PFSK-1 (cell line): ENCODE results near the gene ZNF431.

Source experiments
- FOXP2 ChIP-seq: optimal IDR thresholded peaks from 2 replicates; pipeline ENCODE3; 2011; ENCODE audit warnings: borderline replicate concordance, control low read depth, inconsistent platforms; ENCODE audit not compliant: insufficient read depth; ENCODE audit errors: extremely low read length, extremely low read depth
- POLR2AphosphoS5 ChIP-seq: IDR thresholded peaks from 2 replicates; pipeline ENCODE4 v1.6.1; 2012; ENCODE audit warnings: low read depth, mild to moderate bottlenecking, control low read depth, low read length, moderate library complexity
- SIN3A ChIP-seq: IDR thresholded peaks from 2 replicates; pipeline ENCODE4 v1.6.1; 2012; ENCODE audit warnings: mild to moderate bottlenecking, low read length, moderate library complexity, borderline replicate concordance; ENCODE audit not compliant: insufficient read depth
- TAF1 ChIP-seq: IDR thresholded peaks from 2 replicates; pipeline ENCODE4 v1.6.1; 2012; ENCODE audit warnings: low read length, control low read depth, borderline replicate concordance; ENCODE audit not compliant: insufficient read depth
- TF ChIP-seq, protein P1 (sequence below), 2 experiments: IDR thresholded peaks; 2 replicates each; pipeline versions ENCODE4 v1.6.1 to v1.8.0; 2011 to 2012; ENCODE audit warnings: low read depth in 2 of 2, low read length in 2 of 2, control low read depth in 1 of 2, inconsistent platforms in 1 of 2, mild to moderate bottlenecking in 1 of 2, moderate library complexity in 1 of 2; ENCODE audit not compliant: insufficient read depth in 1 of 2

Gene ZNF431

DNA sequence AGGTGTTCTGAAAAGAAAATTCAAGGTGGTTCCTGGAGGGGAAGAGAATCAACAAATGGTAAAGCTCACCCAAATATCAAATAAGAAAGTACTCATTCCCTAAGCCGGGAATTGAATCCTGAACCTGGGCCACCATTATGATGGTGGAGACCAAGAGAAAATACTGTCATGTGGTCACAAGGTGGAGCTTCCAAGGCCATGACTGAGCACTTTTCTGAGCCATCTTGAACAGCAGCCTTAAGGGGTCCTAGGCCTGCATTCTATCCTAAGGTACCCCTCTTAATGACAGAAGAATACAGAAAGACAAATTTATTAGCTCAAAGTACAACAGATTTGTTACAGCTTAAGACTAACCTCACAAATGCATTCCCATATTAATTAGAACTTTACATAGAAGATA lies 9.6 kb downstream of the ZNF431 start:
- TF ChIP-seq, protein P1, sequence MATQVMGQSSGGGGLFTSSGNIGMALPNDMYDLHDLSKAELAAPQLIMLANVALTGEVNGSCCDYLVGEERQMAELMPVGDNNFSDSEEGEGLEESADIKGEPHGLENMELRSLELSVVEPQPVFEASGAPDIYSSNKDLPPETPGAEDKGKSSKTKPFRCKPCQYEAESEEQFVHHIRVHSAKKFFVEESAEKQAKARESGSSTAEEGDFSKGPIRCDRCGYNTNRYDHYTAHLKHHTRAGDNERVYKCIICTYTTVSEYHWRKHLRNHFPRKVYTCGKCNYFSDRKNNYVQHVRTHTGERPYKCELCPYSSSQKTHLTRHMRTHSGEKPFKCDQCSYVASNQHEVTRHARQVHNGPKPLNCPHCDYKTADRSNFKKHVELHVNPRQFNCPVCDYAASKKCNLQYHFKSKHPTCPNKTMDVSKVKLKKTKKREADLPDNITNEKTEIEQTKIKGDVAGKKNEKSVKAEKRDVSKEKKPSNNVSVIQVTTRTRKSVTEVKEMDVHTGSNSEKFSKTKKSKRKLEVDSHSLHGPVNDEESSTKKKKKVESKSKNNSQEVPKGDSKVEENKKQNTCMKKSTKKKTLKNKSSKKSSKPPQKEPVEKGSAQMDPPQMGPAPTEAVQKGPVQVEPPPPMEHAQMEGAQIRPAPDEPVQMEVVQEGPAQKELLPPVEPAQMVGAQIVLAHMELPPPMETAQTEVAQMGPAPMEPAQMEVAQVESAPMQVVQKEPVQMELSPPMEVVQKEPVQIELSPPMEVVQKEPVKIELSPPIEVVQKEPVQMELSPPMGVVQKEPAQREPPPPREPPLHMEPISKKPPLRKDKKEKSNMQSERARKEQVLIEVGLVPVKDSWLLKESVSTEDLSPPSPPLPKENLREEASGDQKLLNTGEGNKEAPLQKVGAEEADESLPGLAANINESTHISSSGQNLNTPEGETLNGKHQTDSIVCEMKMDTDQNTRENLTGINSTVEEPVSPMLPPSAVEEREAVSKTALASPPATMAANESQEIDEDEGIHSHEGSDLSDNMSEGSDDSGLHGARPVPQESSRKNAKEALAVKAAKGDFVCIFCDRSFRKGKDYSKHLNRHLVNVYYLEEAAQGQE (IDR thresholded peaks at IDR 0.05; ENCODE audit: insufficient read depth in 1 of 2, low read depth in 2 of 2, low read length in 2 of 2): no peak
- TF ChIP-seq TAF1 (no peak), SIN3A (no peak), POLR2AphosphoS5 (no peak), FOXP2 (no peak)

DNA sequence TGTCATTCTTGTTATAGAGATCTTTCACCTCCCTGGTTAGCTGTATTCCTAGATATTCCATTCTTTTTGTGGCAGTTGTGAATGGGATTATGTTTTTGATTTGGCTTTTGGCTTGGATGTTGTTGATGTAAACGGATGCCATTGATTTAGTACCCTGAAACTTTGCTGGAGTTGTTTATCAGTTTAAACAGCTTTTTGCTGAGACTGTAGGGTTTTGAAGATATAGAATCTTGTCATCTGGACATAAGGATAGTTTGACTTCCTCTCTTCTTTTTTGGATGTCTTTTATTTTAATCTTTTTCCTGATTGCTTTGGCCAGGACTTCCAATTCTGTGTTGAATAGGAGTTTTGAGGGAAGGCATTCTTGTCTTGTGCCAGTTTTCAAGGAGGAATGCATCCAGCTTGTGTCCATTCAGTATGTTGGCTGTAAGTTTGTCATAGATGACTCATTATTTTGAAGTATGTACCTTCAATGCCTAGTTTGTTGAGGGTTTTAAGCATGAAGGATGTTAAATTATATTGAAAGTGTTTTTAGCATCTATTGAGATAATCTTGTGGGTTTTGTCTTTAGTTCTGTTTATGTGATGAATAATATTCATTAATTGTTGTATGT lies 16.8 kb downstream of the ZNF431 start:
- TF ChIP-seq SIN3A (no peak), FOXP2 (no peak), POLR2AphosphoS5 (no peak), TAF1 (no peak)
- TF ChIP-seq, protein P1 (IDR thresholded peaks at IDR 0.05; ENCODE audit: insufficient read depth in 1 of 2, low read depth in 2 of 2, low read length in 2 of 2): no peak

GRCh38 chr19:21164541-21164940 lies 22.7 kb downstream of the ZNF431 start:
- TF ChIP-seq, protein P1 (IDR thresholded peaks at IDR 0.05; ENCODE audit: insufficient read depth in 1 of 2, low read depth in 2 of 2, low read length in 2 of 2): no peak
- TF ChIP-seq TAF1 (no peak), POLR2AphosphoS5 (no peak)

GRCh38 chr19:21166436-21166835 lies 24.6 kb downstream of the ZNF431 start:
- no peak for TF ChIP-seq TAF1
- TF ChIP-seq, protein P1 (IDR thresholded peaks at IDR 0.05; ENCODE audit: insufficient read depth in 1 of 2, low read depth in 2 of 2, low read length in 2 of 2): no peak
- no peak for TF ChIP-seq SIN3A
- no peak for TF ChIP-seq FOXP2
- TF ChIP-seq POLR2AphosphoS5: no peak
